PFSK-1 (cell line): ENCODE data around the gene TTLL4.

Source experiments
- FOXP2 ChIP-seq: optimal IDR thresholded peaks from 2 replicates; pipeline ENCODE3; 2011; ENCODE audit warnings: borderline replicate concordance, control low read depth, inconsistent platforms; ENCODE audit not compliant: insufficient read depth; ENCODE audit errors: extremely low read length, extremely low read depth
- POLR2AphosphoS5 ChIP-seq: IDR thresholded peaks from 2 replicates; pipeline ENCODE4 v1.6.1; 2012; ENCODE audit warnings: low read depth, mild to moderate bottlenecking, control low read depth, low read length, moderate library complexity
- SIN3A ChIP-seq: IDR thresholded peaks from 2 replicates; pipeline ENCODE4 v1.6.1; 2012; ENCODE audit warnings: mild to moderate bottlenecking, low read length, moderate library complexity, borderline replicate concordance; ENCODE audit not compliant: insufficient read depth
- TAF1 ChIP-seq: IDR thresholded peaks from 2 replicates; pipeline ENCODE4 v1.6.1; 2012; ENCODE audit warnings: low read length, control low read depth, borderline replicate concordance; ENCODE audit not compliant: insufficient read depth
- TF ChIP-seq, protein P1 (sequence below), 2 experiments: IDR thresholded peaks; 2 replicates each; pipeline versions ENCODE4 v1.6.1 to v1.8.0; 2011 to 2012; ENCODE audit warnings: low read depth in 2 of 2, low read length in 2 of 2, control low read depth in 1 of 2, inconsistent platforms in 1 of 2, mild to moderate bottlenecking in 1 of 2, moderate library complexity in 1 of 2; ENCODE audit not compliant: insufficient read depth in 1 of 2

Gene TTLL4

DNA sequence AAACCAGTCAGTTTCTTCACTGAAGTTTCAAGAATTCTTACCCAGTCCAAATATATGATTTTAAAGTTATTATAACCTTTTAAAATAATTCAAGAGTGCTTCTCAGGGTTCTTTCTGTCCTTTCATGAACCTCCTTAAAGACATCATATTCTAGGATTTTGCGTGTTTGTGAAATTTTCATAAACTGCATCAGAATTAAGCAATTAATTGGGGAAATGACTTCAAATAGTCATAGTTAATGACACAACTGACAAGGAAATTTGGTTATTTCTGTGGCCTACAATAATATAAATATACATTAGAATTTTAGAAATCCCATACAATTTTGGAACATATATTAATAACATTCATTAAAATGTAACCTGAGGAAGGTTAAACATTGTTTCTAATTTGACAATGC lies 81.8 kb downstream of the TTLL4 start:
- TF ChIP-seq, protein P1, sequence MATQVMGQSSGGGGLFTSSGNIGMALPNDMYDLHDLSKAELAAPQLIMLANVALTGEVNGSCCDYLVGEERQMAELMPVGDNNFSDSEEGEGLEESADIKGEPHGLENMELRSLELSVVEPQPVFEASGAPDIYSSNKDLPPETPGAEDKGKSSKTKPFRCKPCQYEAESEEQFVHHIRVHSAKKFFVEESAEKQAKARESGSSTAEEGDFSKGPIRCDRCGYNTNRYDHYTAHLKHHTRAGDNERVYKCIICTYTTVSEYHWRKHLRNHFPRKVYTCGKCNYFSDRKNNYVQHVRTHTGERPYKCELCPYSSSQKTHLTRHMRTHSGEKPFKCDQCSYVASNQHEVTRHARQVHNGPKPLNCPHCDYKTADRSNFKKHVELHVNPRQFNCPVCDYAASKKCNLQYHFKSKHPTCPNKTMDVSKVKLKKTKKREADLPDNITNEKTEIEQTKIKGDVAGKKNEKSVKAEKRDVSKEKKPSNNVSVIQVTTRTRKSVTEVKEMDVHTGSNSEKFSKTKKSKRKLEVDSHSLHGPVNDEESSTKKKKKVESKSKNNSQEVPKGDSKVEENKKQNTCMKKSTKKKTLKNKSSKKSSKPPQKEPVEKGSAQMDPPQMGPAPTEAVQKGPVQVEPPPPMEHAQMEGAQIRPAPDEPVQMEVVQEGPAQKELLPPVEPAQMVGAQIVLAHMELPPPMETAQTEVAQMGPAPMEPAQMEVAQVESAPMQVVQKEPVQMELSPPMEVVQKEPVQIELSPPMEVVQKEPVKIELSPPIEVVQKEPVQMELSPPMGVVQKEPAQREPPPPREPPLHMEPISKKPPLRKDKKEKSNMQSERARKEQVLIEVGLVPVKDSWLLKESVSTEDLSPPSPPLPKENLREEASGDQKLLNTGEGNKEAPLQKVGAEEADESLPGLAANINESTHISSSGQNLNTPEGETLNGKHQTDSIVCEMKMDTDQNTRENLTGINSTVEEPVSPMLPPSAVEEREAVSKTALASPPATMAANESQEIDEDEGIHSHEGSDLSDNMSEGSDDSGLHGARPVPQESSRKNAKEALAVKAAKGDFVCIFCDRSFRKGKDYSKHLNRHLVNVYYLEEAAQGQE (IDR thresholded peaks at IDR 0.05; ENCODE audit: insufficient read depth in 1 of 2, low read depth in 2 of 2, low read length in 2 of 2): no peak

DNA sequence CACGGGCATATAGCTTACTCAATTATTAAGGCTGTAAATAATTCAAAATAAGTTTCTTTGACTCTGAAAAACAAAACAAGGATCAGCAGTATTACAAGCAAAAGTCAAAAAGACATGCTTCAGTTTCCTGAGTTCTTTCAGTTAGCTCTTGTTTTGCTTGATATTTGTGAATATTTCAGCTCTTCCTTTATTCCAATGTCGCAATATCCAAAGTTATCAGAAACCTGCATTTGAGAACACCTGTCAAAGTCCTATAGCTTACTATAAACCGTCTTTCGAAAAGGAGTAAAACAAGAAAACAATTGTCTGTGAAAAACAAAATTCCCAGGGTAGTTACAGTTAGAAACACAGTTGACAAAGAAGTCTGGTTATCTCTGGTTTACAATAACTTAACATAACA lies 86.1 kb downstream of the TTLL4 start:
- no peak for TF ChIP-seq SIN3A
- no peak for TF ChIP-seq TAF1
- TF ChIP-seq FOXP2: no peak
- TF ChIP-seq, protein P1 (IDR thresholded peaks at IDR 0.05; ENCODE audit: insufficient read depth in 1 of 2, low read depth in 2 of 2, low read length in 2 of 2): no peak
- no peak for TF ChIP-seq POLR2AphosphoS5

DNA sequence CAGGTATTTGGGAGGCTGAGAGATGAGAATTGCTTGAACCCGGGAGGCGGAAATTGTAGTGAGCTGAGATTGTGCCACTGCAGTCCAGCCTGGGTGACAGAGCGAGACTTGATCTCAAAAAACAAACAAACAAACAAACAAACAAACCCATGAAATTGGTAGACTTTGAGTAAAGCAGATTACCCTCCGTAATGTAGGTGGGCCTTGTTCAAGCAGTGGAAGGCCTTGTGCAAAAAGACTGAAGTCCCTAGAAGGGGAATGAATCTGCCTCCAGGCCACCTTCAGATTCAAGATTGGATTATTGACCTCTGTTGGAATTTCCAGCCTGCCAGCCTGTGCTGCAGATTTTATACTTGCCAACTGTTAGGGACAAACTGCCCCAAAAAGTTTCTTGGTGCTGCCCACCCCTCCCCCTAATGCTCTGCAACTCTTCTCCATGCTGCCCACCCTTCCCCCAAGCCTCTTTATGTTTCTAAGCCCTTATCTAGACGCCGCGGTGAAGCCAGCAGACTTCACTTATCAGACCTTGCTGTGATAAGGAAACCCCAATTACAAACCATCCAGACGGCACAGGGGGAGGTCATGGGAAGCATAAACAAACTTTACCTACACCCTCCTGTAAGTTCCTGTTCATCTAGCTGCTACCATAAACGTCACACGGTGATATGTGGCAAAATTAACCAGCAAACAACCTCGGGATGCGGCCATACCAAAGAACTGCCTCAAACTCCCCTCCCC lies 88.3 kb downstream of the TTLL4 start:
- TF ChIP-seq, protein P1 (IDR thresholded peaks at IDR 0.05; ENCODE audit: insufficient read depth in 1 of 2, low read depth in 2 of 2, low read length in 2 of 2): no peak
- TF ChIP-seq SIN3A: no peak
- no peak for TF ChIP-seq POLR2AphosphoS5
- TF ChIP-seq TAF1: no peak
- no peak for TF ChIP-seq FOXP2

DNA sequence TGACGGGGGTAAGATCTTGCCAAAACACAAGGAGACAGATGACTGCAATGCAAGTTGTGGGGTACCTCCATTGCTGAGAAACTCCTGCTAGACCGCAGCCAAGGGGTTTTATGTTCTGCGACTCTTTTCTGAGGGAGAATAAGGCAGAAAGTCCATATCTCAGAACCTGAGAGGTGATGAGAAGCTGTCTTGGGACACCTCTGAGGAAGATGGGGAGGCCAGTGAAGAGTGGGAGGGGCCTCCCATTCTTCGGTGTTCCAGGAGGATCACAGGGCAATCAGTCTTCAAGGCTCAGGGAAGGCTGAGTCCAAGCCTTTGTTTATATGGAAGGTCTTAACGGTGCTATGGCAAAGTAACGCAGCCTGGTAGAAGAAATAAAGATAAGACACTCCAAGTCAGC lies 89.4 kb downstream of the TTLL4 start:
- TF ChIP-seq POLR2AphosphoS5 (no peak), SIN3A (no peak), FOXP2 (no peak), TAF1 (no peak)

- TF ChIP-seq FOXP2: no peak
- TF ChIP-seq, protein P1 (IDR thresholded peaks at IDR 0.05; ENCODE audit: insufficient read depth in 1 of 2, low read depth in 2 of 2, low read length in 2 of 2): no peak
- no peak for TF ChIP-seq TAF1
- TF ChIP-seq POLR2AphosphoS5: no peak
- TF ChIP-seq SIN3A: no peak
Measured at GRCh38 chr2:218802386-218802994, 91.9 kb downstream of the TTLL4 start.
